CD8-positive, alpha-beta memory T cell (primary cell): ENCODE measurements around the gene TAP1. TPM values are rescaled to one million over a fixed set of nuclear protein-coding genes. Genes with fewer than 3 reads are reported as not detected.
"Not testable (repeated sequence)": the region's sequence is repeated elsewhere in the genome, so short reads cannot be mapped to it uniquely, and the experiment has no call there.

Source experiments
- CTCF ChIA-PET: fragments of 350-600 bp; sonication (Branson Sonifier 250); formaldehyde crosslinking; loops from one replicate; lab custom pipeline; 2021; ENCODE audit warnings: antibody characterized with exemption; lab: Charles Lee
- POLR2A ChIA-PET: fragments of 350-600 bp; sonication (Branson Sonifier 250); formaldehyde crosslinking; loops from one replicate; lab custom pipeline; 2021; ENCODE audit warnings: antibody characterized with exemption; lab: Charles Lee
- DNase-seq, 5 donors: peaks; one replicate each; pipeline versions ENCODE4 v3.0.0 to v3.0.0-alpha.2; 2020 to 2022; ENCODE audit warnings: mixed read lengths in 1 of 5
- H3K27ac ChIP-seq: one replicate; pipeline ENCODE4 v1.7.0; 2013; ENCODE audit warnings: low read depth, mild to moderate bottlenecking, low read length, moderate library complexity
- H3K27me3 ChIP-seq: 2 replicates; pipeline ENCODE4 v1.7.0; 2013; ENCODE audit warnings: low read length, mild to moderate bottlenecking; ENCODE audit not compliant: insufficient read depth, poor library complexity, severe bottlenecking
- H3K36me3 ChIP-seq: 2 replicates; pipeline ENCODE4 v1.7.0; 2013; ENCODE audit warnings: mild to moderate bottlenecking, low read length, moderate library complexity; ENCODE audit not compliant: insufficient read depth
- H3K4me1 ChIP-seq: 2 replicates; pipeline ENCODE4 v1.7.0; 2013; ENCODE audit warnings: mild to moderate bottlenecking, low read length, moderate library complexity; ENCODE audit not compliant: insufficient read depth
- H3K4me3 ChIP-seq: 2 replicates; pipeline ENCODE4 v1.7.0; 2013; ENCODE audit warnings: mild to moderate bottlenecking, low read length
- H3K9me3 ChIP-seq: 2 replicates; pipeline ENCODE4 v1.7.0; 2013; ENCODE audit warnings: mild to moderate bottlenecking, low read length
- H3K27ac Mint-ChIP-seq, 8 donors: one replicate each; pipeline ENCODE4 v1.8.0; 2020 to 2021; ENCODE audit warnings: mixed read lengths in 8 of 8, mild to moderate bottlenecking in 6 of 8, inconsistent platforms in 3 of 8, moderate library complexity in 3 of 8
- H3K27me3 Mint-ChIP-seq, 2 donors: one replicate each; pipeline ENCODE4 v1.8.0; 2020 to 2021; ENCODE audit warnings: mixed read lengths in 2 of 2, mild to moderate bottlenecking in 1 of 2, moderate library complexity in 1 of 2
- H3K36me3 Mint-ChIP-seq, 3 donors: one replicate each; pipeline ENCODE4 v1.8.0; 2020 to 2021; ENCODE audit warnings: mixed read lengths in 3 of 3, inconsistent platforms in 1 of 3, mild to moderate bottlenecking in 1 of 3
- H3K4me1 Mint-ChIP-seq, 3 donors: one replicate each; pipeline ENCODE4 v1.8.0; 2020 to 2021; ENCODE audit warnings: mixed read lengths in 3 of 3, inconsistent platforms in 1 of 3, mild to moderate bottlenecking in 1 of 3
- H3K4me3 Mint-ChIP-seq, 7 donors: one replicate each; pipeline ENCODE4 v1.8.0; 2020 to 2021; ENCODE audit warnings: mixed read lengths in 7 of 7, mild to moderate bottlenecking in 6 of 7, moderate library complexity in 4 of 7, inconsistent platforms in 2 of 7
- H3K9me3 Mint-ChIP-seq, 5 donors: one replicate each; pipeline ENCODE4 v1.8.0; 2020 to 2022; ENCODE audit warnings: mixed read lengths in 5 of 5, mild to moderate bottlenecking in 3 of 5, moderate library complexity in 2 of 5, inconsistent platforms in 1 of 5
- polyA plus RNA-seq: library from polyadenylated mRNA; unstranded; fragments of 300-500 nt; fragmentation: Illumina TruSeq; gene quantifications from one replicate; pipeline ENCODE4 v1.2.3, GENCODE V29; 2021
- total RNA-seq, 2 experiments: library from RNA; stranded (reverse); gene quantifications; one replicate each; pipeline ENCODE4 v1.2.3, GENCODE V29; 2021

The TAP1 gene
- total and polyA plus RNA-seq, 3 experiments from 2014 or later, result 394 to 407 (median 396) TPM

GRCh38 chr6:32887616-32888015 is 34.1 kb upstream of the TAP1 start:
- Histone ChIP-seq H3K36me3 (no peaks in the 10 kb centered on the region), H3K4me3 (no peak overlapping the region), H3K27ac (no peak overlapping the region), H3K27me3 (no peaks in the 10 kb centered on the region), H3K4me1 (no peaks in the 10 kb centered on the region), H3K9me3 (no peaks in the 10 kb centered on the region)
- H3K9me3 Mint-ChIP-seq, result no peaks in the 10 kb centered on the region
- ChIA-PET CTCF (interaction anchor here (1.3 to 1.4 kb wide), 2 partner anchors 66 to 97 kb away, joined by 6 to 9 read pairs; no protein-coding TSS in a partner anchor), POLR2A (interaction anchor here (0.7 kb wide), 1 partner anchor 20 kb away, joined by 4 read pairs; no protein-coding TSS in a partner anchor)
- no peak for DNase-seq
- no peaks in the 10 kb centered on the region for H3K27me3 Mint-ChIP-seq
- H3K4me1 Mint-ChIP-seq, result no peaks in the 10 kb centered on the region
- H3K36me3 Mint-ChIP-seq, result no peaks in the 10 kb centered on the region
- H3K27ac Mint-ChIP-seq, result peak overlapping the region in 2 of 8 donors; percentile 26 to 56
- no peak overlapping the region for H3K4me3 Mint-ChIP-seq

- no peak overlapping the region for H3K27ac Mint-ChIP-seq
- ChIA-PET POLR2A (interaction anchor here (1.4 kb wide), 1 partner anchor 85 kb away, joined by 8 read pairs; no protein-coding TSS in a partner anchor), CTCF (interaction anchor here (1.2 to 5.4 kb wide), 13 partner anchors 29 to 101 kb away, joined by 3 to 64 read pairs (median 8); partner anchors contain the start of genes HLA-DMA and HLA-DMB)
- no peaks in the 10 kb centered on the region for H3K9me3 ChIP-seq
- no peak overlapping the region for H3K27ac ChIP-seq
- no peaks in the 10 kb centered on the region for H3K27me3 Mint-ChIP-seq
- H3K36me3 Mint-ChIP-seq, result peaks cover 0 to under 1% (median 0%) of the 10 kb centered on the region in 3 donors
- no peaks in the 10 kb centered on the region for H3K9me3 Mint-ChIP-seq
- H3K4me3 Mint-ChIP-seq, result no peak overlapping the region
- no peak for DNase-seq
- H3K4me1 Mint-ChIP-seq, result no peaks in the 10 kb centered on the region
- no peaks in the 10 kb centered on the region for H3K27me3 ChIP-seq
- no peaks in the 10 kb centered on the region for H3K36me3 ChIP-seq
- H3K4me1 ChIP-seq, result no peaks in the 10 kb centered on the region
- no peak overlapping the region for H3K4me3 ChIP-seq
Measured at GRCh38 chr6:32886681-32887383, 33.3 kb upstream of the TAP1 start.

- CTCF ChIA-PET, result interaction anchor here (0.6 to 5.4 kb wide), 25 partner anchors 13 to 108 kb away, joined by 3 to 64 read pairs (median 5); partner anchors contain the start of genes HLA-DMA, HLA-DMB and TAP2
- Histone ChIP-seq H3K27ac (no peak overlapping the region), H3K36me3 (no peaks in the 10 kb centered on the region), H3K4me1 (no peaks in the 10 kb centered on the region), H3K27me3 (no peaks in the 10 kb centered on the region), H3K4me3 (no peak overlapping the region), H3K9me3 (no peaks in the 10 kb centered on the region)
- Mint-ChIP-seq H3K36me3 (peaks cover 0 to 5% (median 2%) of the 10 kb centered on the region in 3 donors), H3K9me3 (no peaks in the 10 kb centered on the region), H3K27ac (no peak overlapping the region), H3K27me3 (no peaks in the 10 kb centered on the region), H3K4me3 (peak overlapping the region in 1 of 7 donors; percentile 3), H3K4me1 (no peaks in the 10 kb centered on the region)
- peak in 2 of 5 donors; percentile 62 to 68 for DNase-seq
- POLR2A ChIA-PET, result interaction anchor here (0.6 to 1.4 kb wide), 5 partner anchors 47 to 1538 kb away, joined by 3 to 8 read pairs (median 3); partner anchors contain the start of genes HLA-DMB and TAP2
Measured at GRCh38 chr6:32885698-32886286, 32.3 kb upstream of the TAP1 start.

- Mint-ChIP-seq H3K9me3 (no peaks in the 10 kb centered on the region), H3K4me3 (no peak overlapping the region), H3K27ac (peak overlapping the region in 1 of 8 donors; percentile 67), H3K36me3 (peaks cover 2 to 11% (median 4%) of the 10 kb centered on the region in 3 donors), H3K27me3 (no peaks in the 10 kb centered on the region), H3K4me1 (no peaks in the 10 kb centered on the region)
- Histone ChIP-seq H3K9me3 (no peaks in the 10 kb centered on the region), H3K4me1 (no peaks in the 10 kb centered on the region), H3K27me3 (no peaks in the 10 kb centered on the region), H3K4me3 (no peak overlapping the region), H3K36me3 (no peaks in the 10 kb centered on the region), H3K27ac (no peak overlapping the region)
- CTCF ChIA-PET, result interaction anchor here (1.3 to 5.4 kb wide), 3 partner anchors 45 to 101 kb away, joined by 3 to 64 read pairs (median 29); partner anchors contain the start of genes HLA-DMA and TAP2
- no peak for DNase-seq
- POLR2A ChIA-PET, result interaction anchor here (0.8 kb wide), 1 partner anchor 89 kb away, joined by 3 read pairs; no protein-coding TSS in a partner anchor
Measured at GRCh38 chr6:32883789-32884188, 30.3 kb upstream of the TAP1 start.

DNA sequence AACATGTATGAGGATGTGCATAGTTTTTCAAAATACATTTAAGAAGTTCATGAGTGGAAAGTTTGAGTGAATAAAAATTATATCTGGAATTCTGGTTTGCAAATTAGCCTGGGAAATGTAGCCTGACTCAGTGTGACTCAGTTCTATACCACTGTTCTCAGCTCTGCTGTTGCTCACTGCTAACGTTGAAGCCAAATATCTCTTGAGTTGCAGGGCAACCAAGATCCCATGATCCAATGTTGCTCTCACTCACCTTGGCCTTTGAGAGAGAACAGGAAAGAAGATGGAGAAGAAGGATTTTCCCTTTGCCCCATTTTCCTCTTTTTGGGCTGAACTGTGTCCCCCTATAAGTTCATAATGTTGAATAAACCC is 29.4 kb upstream of the TAP1 start:
- H3K9me3 ChIP-seq, result no peaks in the 10 kb centered on the region
- Mint-ChIP-seq H3K27me3 (peaks cover 0 to 2% of the 10 kb centered on the region in 2 donors), H3K36me3 (peaks cover 2 to 16% (median 4%) of the 10 kb centered on the region in 3 donors), H3K4me3 (no peak overlapping the region), H3K4me1 (no peaks in the 10 kb centered on the region), H3K9me3 (no peaks in the 10 kb centered on the region), H3K27ac (no peak overlapping the region)
- no peak for DNase-seq
- ChIA-PET CTCF (interaction anchor here (0.9 to 5.4 kb wide), 5 partner anchors 11 to 104 kb away, joined by 3 to 64 read pairs (median 5); partner anchors contain the start of genes HLA-DMA and TAP2), POLR2A (no interaction called here)
- no peak overlapping the region for H3K4me3 ChIP-seq
- no peaks in the 10 kb centered on the region for H3K36me3 ChIP-seq
- H3K4me1 ChIP-seq, result no peaks in the 10 kb centered on the region
- H3K27me3 ChIP-seq, result no peaks in the 10 kb centered on the region
- no peak overlapping the region for H3K27ac ChIP-seq

- not testable (repeated sequence) for H3K27me3 Mint-ChIP-seq, H3K4me3 Mint-ChIP-seq, H3K4me3 ChIP-seq, H3K27ac ChIP-seq, H3K36me3 ChIP-seq, H3K4me1 Mint-ChIP-seq, H3K9me3 ChIP-seq, DNase-seq, H3K9me3 Mint-ChIP-seq, H3K27me3 ChIP-seq, H3K4me1 ChIP-seq
- ChIA-PET CTCF (interaction anchor here (0.9 to 3.5 kb wide), 5 partner anchors 12 to 104 kb away, joined by 3 to 22 read pairs (median 4); partner anchors contain the start of gene TAP2), POLR2A (interaction anchor here (0.7 to 1.1 kb wide), 2 partner anchors 91 to 403 kb away, joined by 3 read pairs; no protein-coding TSS in a partner anchor)
- Mint-ChIP-seq H3K27ac (peak overlapping the region in 1 of 8 donors; percentile 35), H3K36me3 (peaks cover 2 to 17% (median 4%) of the 10 kb centered on the region in 3 donors)
Measured at GRCh38 chr6:32880962-32881361, 27.5 kb upstream of the TAP1 start.

DNA sequence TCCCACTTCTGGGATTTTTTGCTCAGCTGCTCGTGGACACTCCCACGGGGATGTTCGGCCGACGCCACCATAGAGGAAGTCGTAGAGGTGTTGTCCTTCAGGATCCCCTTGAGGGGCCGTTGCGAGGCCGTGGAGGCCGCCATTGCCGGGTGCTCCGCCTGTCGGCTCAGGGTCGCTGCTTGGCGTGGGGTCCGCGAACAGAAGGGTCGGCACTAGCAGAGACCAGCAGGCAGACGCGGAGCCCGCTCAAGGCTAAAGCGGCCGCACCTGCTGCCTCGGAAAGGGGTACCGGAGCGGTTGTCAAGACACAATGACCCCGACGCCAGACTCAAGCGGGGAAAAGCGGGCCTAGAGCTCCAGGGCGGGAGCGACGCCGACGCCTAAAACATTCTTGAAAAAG is 26.2 kb upstream of the TAP1 start:
- no peak overlapping the region for H3K4me3 Mint-ChIP-seq
- H3K27me3 Mint-ChIP-seq, result peaks cover 0 to 8% of the 10 kb centered on the region in 2 donors
- Histone ChIP-seq H3K27ac (no peak overlapping the region), H3K27me3 (no peaks in the 10 kb centered on the region), H3K4me1 (no peaks in the 10 kb centered on the region), H3K9me3 (no peaks in the 10 kb centered on the region), H3K4me3 (no peak overlapping the region), H3K36me3 (no peaks in the 10 kb centered on the region)
- H3K36me3 Mint-ChIP-seq, result peaks cover 2 to 17% (median 4%) of the 10 kb centered on the region in 3 donors
- no peaks in the 10 kb centered on the region for H3K9me3 Mint-ChIP-seq
- peak overlapping the region in 1 of 8 donors; percentile 74 for H3K27ac Mint-ChIP-seq
- no peaks in the 10 kb centered on the region for H3K4me1 Mint-ChIP-seq
- no peak for DNase-seq
- ChIA-PET POLR2A (no interaction called here), CTCF (interaction anchor here (1.3 to 3.5 kb wide), 4 partner anchors 11 to 105 kb away, joined by 3 to 22 read pairs (median 9); partner anchors contain the start of gene TAP2)
